Panc1 (cell line): ENCODE data around the gene TMEM8B. TPM values are rescaled to one million over a fixed set of nuclear protein-coding genes. Genes with fewer than 3 reads are reported as not detected.

Experiments used
- ATAC-seq: fragments of 200-7000 bp; cut with Tn5 transposase; 2 replicates; pipeline ENCODE4 v1.9.1; 2020; ENCODE audit warnings: mild to moderate bottlenecking, moderate library complexity
- BruUV-seq: library from RNA; stranded (reverse); fragments of 400-500 nt; replicated peaks from 2 replicates; lab custom pipeline; 2021; lab: Mats Ljungman, UMichigan
- CTCF ChIA-PET: fragments of 300-600 bp; sonication (Branson Sonifier 250); formaldehyde crosslinking; loops from one replicate; lab custom pipeline; 2022; ENCODE audit warnings: antibody characterized with exemption; lab: Charles Lee
- POLR2A ChIA-PET: fragments of 300-600 bp; sonication (Branson Sonifier 250); formaldehyde crosslinking; loops from one replicate; lab custom pipeline; 2022; ENCODE audit warnings: antibody characterized with exemption; lab: Charles Lee
- DNase-seq: peaks from one replicate; pipeline ENCODE4 v3.0.0-alpha.2; 2010; ENCODE audit warnings: low read depth, low spot score
- H3K27ac ChIP-seq: 2 replicates; pipeline ENCODE4 v1.5.1; 2011; ENCODE audit warnings: mild to moderate bottlenecking, low read length, inconsistent platforms
- H3K27me3 ChIP-seq: fragments of 200-500 bp; sonication (Bioruptor generic); 2 replicates; pipeline ENCODE4 v1.6.0; 2014; ENCODE audit warnings: low read length, inconsistent platforms; ENCODE audit not compliant: control insufficient read depth, insufficient read depth
- H3K36me3 ChIP-seq: fragments of 200-500 bp; sonication (Bioruptor generic); 2 replicates; pipeline ENCODE4 v1.5.1; 2014; ENCODE audit warnings: inconsistent platforms, mild to moderate bottlenecking, low read length, moderate library complexity; ENCODE audit not compliant: control insufficient read depth, insufficient read depth
- H3K4me1 ChIP-seq: 2 replicates; pipeline ENCODE4 v1.5.1; 2011; ENCODE audit warnings: inconsistent platforms, mild to moderate bottlenecking, low read length, moderate library complexity; ENCODE audit not compliant: control insufficient read depth, insufficient read depth
- H3K4me3 ChIP-seq, 2 experiments: 2 replicates each; pipeline ENCODE4 v1.5.1; 2011 to 2012; ENCODE audit warnings: low read depth in 2 of 2, low read length in 2 of 2, mild to moderate bottlenecking in 2 of 2, inconsistent platforms in 1 of 2, moderate library complexity in 1 of 2
- H3K9me3 ChIP-seq: fragments of 200-500 bp; sonication (Bioruptor generic); 2 replicates; pipeline ENCODE4 v1.5.1; 2014; ENCODE audit warnings: low read depth, mild to moderate bottlenecking, inconsistent platforms, low read length, moderate library complexity; ENCODE audit not compliant: control insufficient read depth, insufficient read depth
- POLR2AphosphoS5 ChIP-seq: IDR thresholded peaks from 2 replicates; pipeline ENCODE4 v1.6.1; 2012; ENCODE audit warnings: mild to moderate bottlenecking, low read depth, low read length, moderate library complexity
- SIN3A ChIP-seq: IDR thresholded peaks from 2 replicates; pipeline ENCODE4 v1.6.1; 2012; ENCODE audit warnings: low read depth, mild to moderate bottlenecking, low read length, moderate library complexity, borderline replicate concordance; ENCODE audit not compliant: insufficient read depth
- TCF7L2 ChIP-seq: IDR thresholded peaks from 2 replicates; pipeline ENCODE4 v1.6.1; 2011; ENCODE audit warnings: mild to moderate bottlenecking, low read depth, low read length, inconsistent platforms
- in situ Hi-C: cut with HindIII; loops from 2 replicates; pipeline ENCODE4 v1.10.0; 2016; ENCODE audit warnings: low sequenced_read_pairs, low pct_unique_long_range_greater_than_20kb
- intact Hi-C: fragments of 100-400 bp; cut with micrococcal nuclease; formaldehyde crosslinking; loops from one replicate; pipeline ENCODE4 v1.10.0; 2022; ENCODE audit not compliant: unreplicated experiment
- total RNA-seq: library from RNA; stranded (reverse); gene quantifications from one replicate; pipeline ENCODE4 v1.2.1, GENCODE V29; 2021; ENCODE audit not compliant: unreplicated experiment
- TF ChIP-seq, protein P1 (sequence below): fragments of 450-650 bp; IDR thresholded peaks from 2 replicates; pipeline ENCODE4 v1.5.1; 2017; ENCODE audit warnings: mild to moderate bottlenecking
- TF ChIP-seq, protein P2 (sequence below), 2 experiments: IDR thresholded peaks; 2 replicates each; pipeline ENCODE4 v1.6.1; 2011 to 2012; ENCODE audit warnings: low read depth in 2 of 2, control low read depth in 1 of 2, low read length in 1 of 2, mild to moderate bottlenecking in 1 of 2, moderate library complexity in 1 of 2; ENCODE audit not compliant: insufficient read depth in 1 of 2

Gene TMEM8B
- total RNA-seq, 1 experiment from 2014 or later: 7.9 TPM

DNA sequence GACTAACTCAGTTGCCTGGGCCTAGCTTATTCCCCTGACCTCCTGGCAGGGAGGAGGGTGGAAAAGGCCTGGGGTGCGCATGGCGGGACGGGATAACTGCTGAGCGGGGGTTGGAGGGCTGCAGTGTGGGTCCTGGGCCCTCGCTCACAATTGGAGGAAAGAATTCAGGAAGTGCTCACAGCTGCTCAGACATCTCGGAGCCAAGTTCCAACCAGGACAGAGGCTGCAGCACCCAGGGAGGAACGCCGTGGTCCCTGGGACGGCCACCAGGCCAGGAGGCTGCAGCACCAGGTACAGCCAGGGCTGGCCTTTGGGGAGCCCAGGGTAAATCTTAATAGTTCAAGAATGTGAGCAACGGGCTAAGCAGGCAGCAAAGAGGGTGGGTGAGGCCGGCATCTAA lies 80.2 kb downstream of the TMEM8B start, which contains the start of gene SPAAR:
TSS of gene SPAAR (plus strand) at position 217 of the 400 bp plus-strand sequence. CDS start 974 bp downstream, outside the sequence.
- Histone ChIP-seq H3K27me3 (no peaks in the 10 kb centered on the region), H3K27ac (peak within 1 kb of the TSS; percentile 78), H3K4me3 (no peak within 1 kb of the TSS), H3K9me3 (no peaks in the 10 kb centered on the region), H3K4me1 (peaks cover 64% of the 10 kb centered on the region), H3K36me3 (no peaks in the 10 kb centered on the region)
- POLR2A ChIA-PET: no interaction called here
- ATAC-seq (no peak), DNase-seq (no peak)
- CTCF ChIA-PET: interaction anchor here (1.0 kb wide), 1 partner anchor 114 kb away, joined by 3 read pairs; no protein-coding TSS in a partner anchor
- intact Hi-C loops: no loop called here
- TF ChIP-seq, protein P1, sequence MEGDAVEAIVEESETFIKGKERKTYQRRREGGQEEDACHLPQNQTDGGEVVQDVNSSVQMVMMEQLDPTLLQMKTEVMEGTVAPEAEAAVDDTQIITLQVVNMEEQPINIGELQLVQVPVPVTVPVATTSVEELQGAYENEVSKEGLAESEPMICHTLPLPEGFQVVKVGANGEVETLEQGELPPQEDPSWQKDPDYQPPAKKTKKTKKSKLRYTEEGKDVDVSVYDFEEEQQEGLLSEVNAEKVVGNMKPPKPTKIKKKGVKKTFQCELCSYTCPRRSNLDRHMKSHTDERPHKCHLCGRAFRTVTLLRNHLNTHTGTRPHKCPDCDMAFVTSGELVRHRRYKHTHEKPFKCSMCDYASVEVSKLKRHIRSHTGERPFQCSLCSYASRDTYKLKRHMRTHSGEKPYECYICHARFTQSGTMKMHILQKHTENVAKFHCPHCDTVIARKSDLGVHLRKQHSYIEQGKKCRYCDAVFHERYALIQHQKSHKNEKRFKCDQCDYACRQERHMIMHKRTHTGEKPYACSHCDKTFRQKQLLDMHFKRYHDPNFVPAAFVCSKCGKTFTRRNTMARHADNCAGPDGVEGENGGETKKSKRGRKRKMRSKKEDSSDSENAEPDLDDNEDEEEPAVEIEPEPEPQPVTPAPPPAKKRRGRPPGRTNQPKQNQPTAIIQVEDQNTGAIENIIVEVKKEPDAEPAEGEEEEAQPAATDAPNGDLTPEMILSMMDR: no peak
- TF ChIP-seq POLR2AphosphoS5 (no peak), SIN3A (no peak), TCF7L2 (no peak)
- TF ChIP-seq, protein P2, sequence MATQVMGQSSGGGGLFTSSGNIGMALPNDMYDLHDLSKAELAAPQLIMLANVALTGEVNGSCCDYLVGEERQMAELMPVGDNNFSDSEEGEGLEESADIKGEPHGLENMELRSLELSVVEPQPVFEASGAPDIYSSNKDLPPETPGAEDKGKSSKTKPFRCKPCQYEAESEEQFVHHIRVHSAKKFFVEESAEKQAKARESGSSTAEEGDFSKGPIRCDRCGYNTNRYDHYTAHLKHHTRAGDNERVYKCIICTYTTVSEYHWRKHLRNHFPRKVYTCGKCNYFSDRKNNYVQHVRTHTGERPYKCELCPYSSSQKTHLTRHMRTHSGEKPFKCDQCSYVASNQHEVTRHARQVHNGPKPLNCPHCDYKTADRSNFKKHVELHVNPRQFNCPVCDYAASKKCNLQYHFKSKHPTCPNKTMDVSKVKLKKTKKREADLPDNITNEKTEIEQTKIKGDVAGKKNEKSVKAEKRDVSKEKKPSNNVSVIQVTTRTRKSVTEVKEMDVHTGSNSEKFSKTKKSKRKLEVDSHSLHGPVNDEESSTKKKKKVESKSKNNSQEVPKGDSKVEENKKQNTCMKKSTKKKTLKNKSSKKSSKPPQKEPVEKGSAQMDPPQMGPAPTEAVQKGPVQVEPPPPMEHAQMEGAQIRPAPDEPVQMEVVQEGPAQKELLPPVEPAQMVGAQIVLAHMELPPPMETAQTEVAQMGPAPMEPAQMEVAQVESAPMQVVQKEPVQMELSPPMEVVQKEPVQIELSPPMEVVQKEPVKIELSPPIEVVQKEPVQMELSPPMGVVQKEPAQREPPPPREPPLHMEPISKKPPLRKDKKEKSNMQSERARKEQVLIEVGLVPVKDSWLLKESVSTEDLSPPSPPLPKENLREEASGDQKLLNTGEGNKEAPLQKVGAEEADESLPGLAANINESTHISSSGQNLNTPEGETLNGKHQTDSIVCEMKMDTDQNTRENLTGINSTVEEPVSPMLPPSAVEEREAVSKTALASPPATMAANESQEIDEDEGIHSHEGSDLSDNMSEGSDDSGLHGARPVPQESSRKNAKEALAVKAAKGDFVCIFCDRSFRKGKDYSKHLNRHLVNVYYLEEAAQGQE (IDR thresholded peaks at IDR 0.05; ENCODE audit: insufficient read depth in 1 of 2, low read depth in 2 of 2, low read length in 1 of 2): no peak
- BruUV-seq: no TSS peak
- in situ Hi-C loops: no loop called here

DNA sequence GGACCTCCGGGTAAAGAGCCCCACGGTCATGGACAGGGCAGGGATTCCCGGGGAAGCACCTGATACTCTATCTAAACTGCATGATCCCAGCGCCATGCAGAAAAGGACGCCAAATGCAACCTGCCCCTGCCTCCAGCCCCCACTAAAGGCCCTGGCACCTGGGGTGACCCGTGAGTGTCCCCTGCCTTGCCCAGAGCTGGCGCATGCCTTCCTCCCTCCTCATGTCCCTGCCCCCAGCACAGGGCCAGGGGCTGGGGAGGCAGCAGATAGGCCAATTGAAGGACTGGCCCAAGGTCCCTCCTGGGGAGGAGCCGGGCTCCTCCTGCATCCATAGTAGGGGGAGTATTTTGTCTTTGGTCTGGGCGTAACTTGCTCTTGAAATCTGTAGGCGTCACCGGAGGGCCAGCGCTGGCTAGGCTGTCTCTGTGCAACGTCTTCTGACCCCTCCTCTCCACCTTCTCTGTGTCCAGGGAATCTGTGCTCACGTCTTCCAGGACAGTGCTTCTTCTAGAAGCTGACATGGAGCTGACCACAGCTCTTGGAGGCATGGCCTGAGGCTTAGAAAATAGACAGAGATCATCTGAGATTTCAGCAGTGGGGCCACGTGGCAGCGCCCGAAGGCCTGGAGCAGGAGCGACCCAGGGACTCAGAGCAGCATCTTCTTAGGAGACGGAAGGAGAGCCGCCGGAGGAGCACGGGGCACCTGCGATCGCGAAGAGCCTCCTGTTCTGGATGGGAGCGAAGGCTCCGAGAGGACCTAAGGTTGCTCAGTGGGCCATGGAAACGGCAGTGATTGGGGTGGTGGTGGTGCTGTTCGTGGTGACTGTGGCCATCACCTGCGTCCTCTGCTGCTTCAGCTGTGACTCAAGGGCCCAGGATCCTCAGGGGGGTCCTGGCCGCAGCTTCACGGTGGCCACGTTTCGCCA lies 80.9 kb downstream of the TMEM8B start:
- TF ChIP-seq, protein P2 (IDR thresholded peaks at IDR 0.05; ENCODE audit: insufficient read depth in 1 of 2, low read depth in 2 of 2, low read length in 1 of 2): no peak
- no peak for TF ChIP-seq SIN3A
- TF ChIP-seq, protein P1: no peak
- TF ChIP-seq TCF7L2: no peak
- TF ChIP-seq POLR2AphosphoS5: no peak
- Histone ChIP-seq H3K27me3 (no peaks in the 10 kb centered on the region), H3K4me1 (peaks cover 61% of the 10 kb centered on the region), H3K4me3 (no peak overlapping the region), H3K9me3 (no peaks in the 10 kb centered on the region), H3K36me3 (no peaks in the 10 kb centered on the region), H3K27ac (peak overlapping the region; percentile 37; the same call in 1 of the 2 replicates)
- no TSS peak for BruUV-seq
- POLR2A ChIA-PET: interaction anchor here (0.6 kb wide), 1 partner anchor 76 kb away, joined by 4 read pairs; no protein-coding TSS in a partner anchor
- intact Hi-C loops (no loop called here), in situ Hi-C loops (no loop called here)
- CTCF ChIA-PET: interaction anchor here (1.0 kb wide), 1 partner anchor 113 kb away, joined by 3 read pairs; no protein-coding TSS in a partner anchor
- no peak for DNase-seq
- ATAC-seq: no peak
